ENCODE measurements around the gene OSBPL10. TPM values are rescaled to one million over a fixed set of nuclear protein-coding genes. Genes with fewer than 3 reads are reported as not detected.

OSBPL10 gene
- total and polyA plus RNA-seq, 2 donors (not counting 1 experiment from before 2014, with no cell fraction given): 88.5 to 310 TPM

- no peaks in the 10 kb centered on the region for H3K27me3 ChIP-seq (replicated peaks in 1 of 4; ENCODE audit: control extremely low read depth in 1 of 4, control insufficient read depth in 3 of 4, insufficient read depth in 4 of 4, low read length in 3 of 4)
- H3K9ac ChIP-seq (ENCODE audit: low read length): no peak overlapping the region
- POLR2A ChIA-PET: no interaction called here
- H3K4me3 Mint-ChIP-seq: no peak overlapping the region
- H2AFZ ChIP-seq (ENCODE audit: insufficient read depth, low read depth, low read length, poor library complexity, severe bottlenecking): no peak overlapping the region
- no peak for TF ChIP-seq CTCF (IDR thresholded peaks at IDR 0.05)
- no peak for TF ChIP-seq EZH2 (IDR thresholded peaks at IDR 0.05; ENCODE audit: borderline replicate concordance, insufficient read depth, low read depth, low read length, poor library complexity, severe bottlenecking)
- no peaks in the 10 kb centered on the region for H3K27me3 Mint-ChIP-seq
- WGBS (ENCODE audit: insufficient coverage): 90% methylated on average over 2 of the region's 7 CpGs
- peaks cover 7% of the 10 kb centered on the region for H3K4me1 Mint-ChIP-seq
- no peaks in the 10 kb centered on the region for H3K9me3 Mint-ChIP-seq (ENCODE audit: insufficient read depth)
- ATAC-seq (ENCODE audit: low read depth): no peak
- H3K36me3 ChIP-seq (replicated peaks in 1 of 2; ENCODE audit: control extremely low read depth in 1 of 2, control insufficient read depth in 1 of 2, extremely low read depth in 1 of 2, insufficient read depth in 2 of 2, low read length in 1 of 2): peaks cover 1 to 45% of the 10 kb centered on the region in 2 experiments
- H3K79me2 ChIP-seq (ENCODE audit: control insufficient read depth, insufficient read depth, low read length): peaks cover 30% of the 10 kb centered on the region
- H3K4me2 ChIP-seq (replicated peaks; ENCODE audit: low read depth, low read length, poor library complexity, severe bottlenecking): no peak overlapping the region
- no peak for DNase-seq
- no peak overlapping the region for H3K27ac Mint-ChIP-seq
- intact Hi-C loops (cut with micrococcal nuclease): no loop called here
- H4K20me1 ChIP-seq (ENCODE audit: control insufficient read depth, insufficient read depth, low read length, poor library complexity, severe bottlenecking): peaks cover 55% of the 10 kb centered on the region
- no peak overlapping the region for H3K4me3 ChIP-seq (ENCODE audit: control extremely low read depth in 1 of 5, extremely low read depth in 1 of 5, insufficient read depth in 1 of 5, low read depth in 2 of 5, low read length in 4 of 5)
- H3K27ac ChIP-seq (ENCODE audit: low read length in 2 of 2): no peak overlapping the region
- H3K9me3 ChIP-seq (ENCODE audit: control extremely low read depth in 1 of 3, control insufficient read depth in 2 of 3, insufficient read depth in 1 of 3, low read length in 2 of 3): no peaks in the 10 kb centered on the region
- no peaks in the 10 kb centered on the region for H3K4me1 ChIP-seq (ENCODE audit: control insufficient read depth in 2 of 2, insufficient read depth in 2 of 2, low read length in 2 of 2)
- CTCF ChIA-PET: interaction anchor here (0.7 kb wide), 1 partner anchor 307 kb away, joined by 4 read pairs; no protein-coding TSS in a partner anchor
Measured at GRCh38 chr3:31738412-31738811, 242.7 kb downstream of the OSBPL10 start.

- no peaks in the 10 kb centered on the region for H3K9me3 Mint-ChIP-seq (ENCODE audit: insufficient read depth)
- no peak overlapping the region for H2AFZ ChIP-seq (ENCODE audit: insufficient read depth, low read depth, low read length, poor library complexity, severe bottlenecking)
- H3K4me3 ChIP-seq (ENCODE audit: control extremely low read depth in 1 of 5, extremely low read depth in 1 of 5, insufficient read depth in 1 of 5, low read depth in 2 of 5, low read length in 4 of 5): no peak overlapping the region
- WGBS (ENCODE audit: insufficient coverage): 92% methylated on average over 3 of the region's 5 CpGs
- H3K4me3 Mint-ChIP-seq: no peak overlapping the region
- POLR2A ChIA-PET: interaction anchor here (0.6 kb wide), 1 partner anchor 202 kb away, joined by 3 read pairs; no protein-coding TSS in a partner anchor
- no peak for DNase-seq
- intact Hi-C loops (cut with micrococcal nuclease): no loop called here
- no peaks in the 10 kb centered on the region for H3K27me3 ChIP-seq (replicated peaks in 1 of 4; ENCODE audit: control extremely low read depth in 1 of 4, control insufficient read depth in 3 of 4, insufficient read depth in 4 of 4, low read length in 3 of 4)
- no peaks in the 10 kb centered on the region for H3K9me3 ChIP-seq (ENCODE audit: control extremely low read depth in 1 of 3, control insufficient read depth in 2 of 3, insufficient read depth in 1 of 3, low read length in 2 of 3)
- H3K4me2 ChIP-seq (replicated peaks; ENCODE audit: low read depth, low read length, poor library complexity, severe bottlenecking): no peak overlapping the region
- H3K9ac ChIP-seq (ENCODE audit: low read length): no peak overlapping the region
- H3K4me1 ChIP-seq (ENCODE audit: control insufficient read depth in 2 of 2, insufficient read depth in 2 of 2, low read length in 2 of 2): no peaks in the 10 kb centered on the region
- H3K79me2 ChIP-seq (ENCODE audit: control insufficient read depth, insufficient read depth, low read length): peaks cover 26% of the 10 kb centered on the region
- TF ChIP-seq CTCF (IDR thresholded peaks at IDR 0.05): no peak
- TF ChIP-seq EZH2 (IDR thresholded peaks at IDR 0.05; ENCODE audit: borderline replicate concordance, insufficient read depth, low read depth, low read length, poor library complexity, severe bottlenecking): no peak
- H3K27ac ChIP-seq (ENCODE audit: low read length in 2 of 2): no peak overlapping the region
- peaks cover 50% of the 10 kb centered on the region for H4K20me1 ChIP-seq (ENCODE audit: control insufficient read depth, insufficient read depth, low read length, poor library complexity, severe bottlenecking)
- CTCF ChIA-PET: no interaction called here
- peaks cover 0 to 49% of the 10 kb centered on the region in 2 experiments for H3K36me3 ChIP-seq (replicated peaks in 1 of 2; ENCODE audit: control extremely low read depth in 1 of 2, control insufficient read depth in 1 of 2, extremely low read depth in 1 of 2, insufficient read depth in 2 of 2, low read length in 1 of 2)
- ATAC-seq (ENCODE audit: low read depth): no peak
- peaks cover 7% of the 10 kb centered on the region for H3K4me1 Mint-ChIP-seq
- no peaks in the 10 kb centered on the region for H3K27me3 Mint-ChIP-seq
- H3K27ac Mint-ChIP-seq: no peak overlapping the region
Measured at GRCh38 chr3:31735667-31736066, 245.4 kb downstream of the OSBPL10 start.

All from B cell (primary cell).